OCI-LY3 (cell line): ENCODE results near the gene ARIH1.

Experiments
- H2AFZ ChIP-seq: fragments of 200-600, 300-600 bp; shearing (Covaris generic); 2 replicates; pipeline ENCODE4 v1.6.0; 2014; ENCODE audit warnings: antibody characterized with exemption, low read depth, low read length
- H3K27ac ChIP-seq: fragments of 200-600, 300-600 bp; sonication (generic); 2 replicates; pipeline ENCODE4 v1.5.1; 2014; ENCODE audit warnings: mild to moderate bottlenecking, low read length, moderate library complexity, mixed read lengths
- H3K27me3 ChIP-seq: fragments of 200-600, 300-600 bp; sonication (generic); 2 replicates; pipeline ENCODE4 v1.6.1; 2014; ENCODE audit warnings: low read depth, low read length, mixed read lengths
- H3K36me3 ChIP-seq: fragments of 200-600, 300-600 bp; sonication (generic); replicated peaks from 2 replicates; pipeline ENCODE3; 2014; ENCODE audit warnings: low read depth, low read length, mixed read lengths
- H3K4me1 ChIP-seq: fragments of 300-600, 200-600 bp; sonication (generic); 2 replicates; pipeline ENCODE4 v1.6.1; 2014; ENCODE audit warnings: low read length, mixed read lengths
- H3K4me2 ChIP-seq: fragments of 200-600, 300-600 bp; sonication (generic); 2 replicates; pipeline ENCODE4 v1.6.1; 2014; ENCODE audit warnings: low read length, mixed read lengths
- H3K4me3 ChIP-seq: fragments of 300-600, 200-600 bp; sonication (generic); 2 replicates; pipeline ENCODE4 v1.5.1; 2014; ENCODE audit warnings: antibody characterized with exemption, mild to moderate bottlenecking, low read length, moderate library complexity
- H3K79me2 ChIP-seq: fragments of 300-600, 200-600 bp; shearing (Covaris generic); 2 replicates; pipeline ENCODE4 v1.6.1; 2014; ENCODE audit warnings: mild to moderate bottlenecking, low read length, mixed read lengths
- H3K9ac ChIP-seq: fragments of 300-600, 200-600 bp; shearing (Covaris generic); 2 replicates; pipeline ENCODE4 v1.6.0; 2014; ENCODE audit warnings: mild to moderate bottlenecking, low read length, moderate library complexity
- H3K9me3 ChIP-seq: fragments of 200-600, 300-600 bp; shearing (Covaris generic); 2 replicates; pipeline ENCODE4 v1.6.1; 2014; ENCODE audit warnings: low read length, mixed read lengths; ENCODE audit not compliant: insufficient read depth
- H4K20me1 ChIP-seq: fragments of 200-600, 300-600 bp; sonication (generic); 2 replicates; pipeline ENCODE4 v1.6.1; 2016; ENCODE audit warnings: low read length, mixed read lengths; ENCODE audit not compliant: insufficient read depth
- CTCF ChIP-seq: fragments of 200-600, 300-600 bp; sonication (generic); IDR thresholded peaks from 2 replicates; pipeline ENCODE4 v1.5.1; 2014; ENCODE audit warnings: antibody characterized with exemption, low read length, low read depth
- EZH2phosphoT487 ChIP-seq: fragments of 200-600 bp; shearing (Covaris generic); IDR thresholded peaks from 2 replicates; pipeline ENCODE4 v1.6.1; 2018; ENCODE audit warnings: antibody characterized with exemption, mixed run types, low read depth

ARIH1 gene

GRCh38 chr15:72554471-72555425 lies 80.6 kb downstream of the ARIH1 start:
- TF ChIP-seq CTCF, result no peak
- no peak for TF ChIP-seq EZH2phosphoT487
- Histone ChIP-seq H3K9ac (no peak overlapping the region), H3K27me3 (no peaks in the 10 kb centered on the region), H3K4me3 (no peak overlapping the region), H3K36me3 (peaks cover 20% of the 10 kb centered on the region), H3K79me2 (peaks cover 77% of the 10 kb centered on the region), H4K20me1 (peaks cover 38% of the 10 kb centered on the region), H3K27ac (no peak overlapping the region), H3K9me3 (no peaks in the 10 kb centered on the region), H3K4me1 (peaks cover 8% of the 10 kb centered on the region), H2AFZ (no peak overlapping the region), H3K4me2 (no peak overlapping the region)

GRCh38 chr15:72559781-72560180 lies 85.7 kb downstream of the ARIH1 start:
- no peak for TF ChIP-seq EZH2phosphoT487
- TF ChIP-seq CTCF, result no peak
- Histone ChIP-seq H4K20me1 (peaks cover 35% of the 10 kb centered on the region), H3K9ac (no peak overlapping the region), H3K27me3 (no peaks in the 10 kb centered on the region), H3K4me1 (peaks cover 6% of the 10 kb centered on the region; the same call in 1 of the 2 replicates), H3K79me2 (peaks cover 53% of the 10 kb centered on the region), H3K36me3 (peaks cover 23% of the 10 kb centered on the region), H3K27ac (no peak overlapping the region), H3K4me3 (no peak overlapping the region), H2AFZ (no peak overlapping the region), H3K9me3 (no peaks in the 10 kb centered on the region), H3K4me2 (no peak overlapping the region)

GRCh38 chr15:72560458-72560857 lies 86.3 kb downstream of the ARIH1 start:
- no peak overlapping the region for H3K4me2 ChIP-seq
- H3K9me3 ChIP-seq, result no peaks in the 10 kb centered on the region
- H2AFZ ChIP-seq, result no peak overlapping the region
- no peaks in the 10 kb centered on the region for H3K27me3 ChIP-seq
- peaks cover 16% of the 10 kb centered on the region for H3K36me3 ChIP-seq
- H3K4me1 ChIP-seq, result peaks cover 6% of the 10 kb centered on the region; the same call in 1 of the 2 replicates
- H3K79me2 ChIP-seq, result peaks cover 47% of the 10 kb centered on the region
- no peak overlapping the region for H3K4me3 ChIP-seq
- TF ChIP-seq EZH2phosphoT487, result no peak
- TF ChIP-seq CTCF, result no peak
- no peak overlapping the region for H3K27ac ChIP-seq
- H4K20me1 ChIP-seq, result peaks cover 29% of the 10 kb centered on the region
- no peak overlapping the region for H3K9ac ChIP-seq

GRCh38 chr15:72562386-72562785 lies 88.3 kb downstream of the ARIH1 start:
- H3K27ac ChIP-seq, result no peak overlapping the region
- no peak overlapping the region for H2AFZ ChIP-seq
- peaks cover 14% of the 10 kb centered on the region for H3K36me3 ChIP-seq
- H3K27me3 ChIP-seq, result no peaks in the 10 kb centered on the region
- peaks cover 17% of the 10 kb centered on the region for H4K20me1 ChIP-seq
- H3K4me1 ChIP-seq, result no peaks in the 10 kb centered on the region
- H3K4me3 ChIP-seq, result no peak overlapping the region
- H3K4me2 ChIP-seq, result no peak overlapping the region
- peaks cover 29% of the 10 kb centered on the region for H3K79me2 ChIP-seq
- TF ChIP-seq CTCF, result no peak
- TF ChIP-seq EZH2phosphoT487, result no peak
- no peak overlapping the region for H3K9ac ChIP-seq
- H3K9me3 ChIP-seq, result no peaks in the 10 kb centered on the region
